HCT116 (cell line): Measurements from ENCODE around the gene PTMS. TPM values are rescaled to one million over a fixed set of nuclear protein-coding genes. Genes with fewer than 3 reads are reported as not detected.

Source experiments
- ATAC-seq: fragments of 200-7000 bp; cut with Tn5 transposase; 2 replicates; pipeline ENCODE4 v1.9.1; 2020; ENCODE audit warnings: mild to moderate bottlenecking, moderate library complexity
- BruUV-seq: library from RNA; stranded (reverse); fragments of 400-500 nt; replicated peaks from 2 replicates; lab custom pipeline; 2021; lab: Mats Ljungman, UMichigan
- CTCF ChIA-PET: fragments of 300-600 bp; sonication (Branson Sonifier 250); formaldehyde crosslinking; loops from one replicate; lab custom pipeline; 2021; ENCODE audit warnings: antibody characterized with exemption; lab: Charles Lee
- POLR2A ChIA-PET: fragments of 300-600, 350-600 bp; sonication (Branson Sonifier 250); formaldehyde crosslinking; loops from one replicate; lab custom pipeline; 2021; ENCODE audit warnings: antibody characterized with exemption; lab: Charles Lee
- RAD21 ChIA-PET, 2 experiments: fragments of 300-600 bp; sonication (Branson Sonifier 250); formaldehyde crosslinking; loops; one replicate each; lab custom pipeline; 2023; ENCODE audit warnings: low total read pairs in 2 of 2; ENCODE audit not compliant: uncharacterized antibody in 2 of 2, unreplicated experiment in 2 of 2, low non-redundant PET in 1 of 2; lab: Charles Lee
- DNase-seq: peaks from one replicate; pipeline ENCODE4 v3.0.0-alpha.2; 2010; ENCODE audit warnings: low read depth, low spot score
- H2AFZ ChIP-seq: fragments of 200-600 bp; shearing (Covaris generic), sonication (generic); 2 replicates; pipeline ENCODE4 v1.6.1; 2017; ENCODE audit warnings: low read depth, mixed run types, mixed read lengths, antibody characterized with exemption, low read length; ENCODE audit not compliant: poor library complexity, severe bottlenecking
- H3K27ac ChIP-seq: 2 replicates; pipeline ENCODE4 v1.5.1; 2012; ENCODE audit warnings: low read depth, low read length
- H3K27me3 ChIP-seq: fragments of 200-600 bp; sonication (generic); 2 replicates; pipeline ENCODE4 v1.6.1; 2016; ENCODE audit warnings: mixed run types, low read length, mixed read lengths; ENCODE audit not compliant: insufficient read depth
- H3K36me3 ChIP-seq, 2 experiments: fragments of 200-500 bp in 1 of 2; fragments of 200-600 bp in 1 of 2; sonication (Bioruptor generic) in 1 of 2; sonication (generic) in 1 of 2; 2 replicates each; pipeline versions ENCODE4 v1.5.1 to v1.6.1; 2014 to 2016; ENCODE audit warnings: low read length in 2 of 2, inconsistent platforms in 1 of 2, mixed read lengths in 1 of 2, mixed run types in 1 of 2; ENCODE audit not compliant: insufficient read depth in 2 of 2, control insufficient read depth in 1 of 2
- H3K4me1 ChIP-seq, 2 experiments: fragments of 200-600 bp in 1 of 2; sonication (generic) in 1 of 2; 2 replicates each; pipeline versions ENCODE4 v1.5.1 to v1.6.1; 2012 to 2017; ENCODE audit warnings: low read length in 2 of 2, inconsistent platforms in 1 of 2, mild to moderate bottlenecking in 1 of 2, mixed read lengths in 1 of 2, mixed run types in 1 of 2, moderate library complexity in 1 of 2; ENCODE audit not compliant: insufficient read depth in 2 of 2, control insufficient read depth in 1 of 2
- H3K4me2 ChIP-seq: fragments of 200-600 bp; sonication (generic); 2 replicates; pipeline ENCODE4 v1.6.1; 2017; ENCODE audit warnings: mixed run types, low read length, mixed read lengths
- H3K4me3 ChIP-seq, 2 experiments: fragments of 200-600 bp in 1 of 2; sonication (generic) in 1 of 2; replicated peaks in 1 of 2; 2 replicates each; pipeline ENCODE4 v1.5.1; 2011 to 2016; ENCODE audit warnings: low read length in 2 of 2, control low read depth in 1 of 2, low read depth in 1 of 2, mild to moderate bottlenecking in 1 of 2, mixed read lengths in 1 of 2, mixed run types in 1 of 2
- H3K79me2 ChIP-seq: fragments of 200-600 bp; sonication (generic); 2 replicates; pipeline ENCODE4 v1.6.1; 2017; ENCODE audit warnings: mild to moderate bottlenecking, mixed run types, low read length, moderate library complexity, mixed read lengths; ENCODE audit not compliant: insufficient read depth
- H3K9ac ChIP-seq: fragments of 200-600 bp; sonication (generic); 2 replicates; pipeline ENCODE4 v1.6.1; 2016; ENCODE audit warnings: low read length, mixed read lengths
- H3K9me2 ChIP-seq: fragments of 200-600 bp; sonication (generic), shearing (Covaris generic); 2 replicates; pipeline ENCODE4 v1.6.1; 2017; ENCODE audit warnings: mixed run types, mild to moderate bottlenecking, moderate library complexity; ENCODE audit not compliant: insufficient read depth
- H3K9me3 ChIP-seq, 2 experiments: fragments of 200-500 bp in 1 of 2; fragments of 200-600 bp in 1 of 2; sonication (Bioruptor generic) in 1 of 2; sonication (generic) in 1 of 2; 2 replicates each; pipeline ENCODE4 v1.6.1; 2014 to 2017; ENCODE audit warnings: low read length in 2 of 2, mixed read lengths in 2 of 2, inconsistent platforms in 1 of 2, low read depth in 1 of 2, mild to moderate bottlenecking in 1 of 2, mixed run types in 1 of 2, moderate library complexity in 1 of 2; ENCODE audit not compliant: control insufficient read depth in 1 of 2, insufficient read depth in 1 of 2
- H4K20me1 ChIP-seq: fragments of 200-600 bp; sonication (generic), shearing (Covaris generic); 2 replicates; pipeline ENCODE4 v1.6.1; 2017; ENCODE audit warnings: mixed run types, mild to moderate bottlenecking, moderate library complexity; ENCODE audit not compliant: insufficient read depth
- CBX3 ChIP-seq: IDR thresholded peaks from 2 replicates; pipeline ENCODE4 v1.6.1; 2012; ENCODE audit warnings: low read depth
- CEBPB ChIP-seq: IDR thresholded peaks from 2 replicates; pipeline ENCODE4 v1.6.1; 2012; ENCODE audit warnings: low read depth
- EGR1 ChIP-seq: IDR thresholded peaks from 2 replicates; pipeline ENCODE4 v1.6.1; 2012; ENCODE audit warnings: low read depth
- ELF1 ChIP-seq: IDR thresholded peaks from 2 replicates; pipeline ENCODE4 v1.6.1; 2012; ENCODE audit warnings: low read depth, borderline replicate concordance
- EZH2 ChIP-seq: fragments of 200-600 bp; sonication (generic); IDR thresholded peaks from 2 replicates; pipeline ENCODE4 v1.6.1; 2017; ENCODE audit warnings: antibody characterized with exemption, mixed run types
- FOSL1 ChIP-seq: IDR thresholded peaks from 2 replicates; pipeline ENCODE4 v1.6.1; 2012; ENCODE audit warnings: low read depth
- POLR2A ChIP-seq: IDR thresholded peaks from 2 replicates; pipeline ENCODE4 v1.7.0; 2011; ENCODE audit warnings: borderline replicate concordance; ENCODE audit not compliant: insufficient read depth, insufficient read length; ENCODE audit errors: extremely low read depth
- RAD21 ChIP-seq: IDR thresholded peaks from 2 replicates; pipeline ENCODE4 v1.6.1; 2012; ENCODE audit warnings: low read depth, mild to moderate bottlenecking
- SIN3A ChIP-seq: IDR thresholded peaks from 2 replicates; pipeline ENCODE4 v1.6.1; 2012; ENCODE audit warnings: low read depth
- TCF7L2 ChIP-seq: IDR thresholded peaks from 2 replicates; pipeline ENCODE4 v1.7.0; 2011; ENCODE audit warnings: borderline replicate concordance, inconsistent platforms; ENCODE audit not compliant: insufficient read depth, insufficient read length; ENCODE audit errors: extremely low read depth
- intact Hi-C: fragments of 100-400 bp; cut with micrococcal nuclease; formaldehyde crosslinking; loops from 2 replicates; pipeline ENCODE4 v1.10.0; 2022
- total RNA-seq: library from RNA; stranded (reverse); gene quantifications from one replicate; pipeline ENCODE4 v1.2.1, GENCODE V29; 2021; ENCODE audit not compliant: unreplicated experiment
- TF ChIP-seq, protein P1 (sequence below): IDR thresholded peaks from 2 replicates; pipeline ENCODE4 v1.6.1; 2012
- TF ChIP-seq, protein P2 (sequence below): IDR thresholded peaks from 2 replicates; pipeline ENCODE4 v1.6.1; 2011; ENCODE audit warnings: mild to moderate bottlenecking, low read length, moderate library complexity; ENCODE audit not compliant: insufficient replicate concordance; ENCODE audit errors: extremely low read depth
- TF ChIP-seq, protein P3 (sequence below): IDR thresholded peaks from 2 replicates; pipeline ENCODE4 v1.6.1; 2012
- TF ChIP-seq, protein P4 (sequence below): IDR thresholded peaks from 2 replicates; pipeline ENCODE4 v1.6.1; 2012; ENCODE audit warnings: low read depth

PTMS gene
- total RNA-seq, 1 experiment from 2014 or later: 494 TPM

DNA sequence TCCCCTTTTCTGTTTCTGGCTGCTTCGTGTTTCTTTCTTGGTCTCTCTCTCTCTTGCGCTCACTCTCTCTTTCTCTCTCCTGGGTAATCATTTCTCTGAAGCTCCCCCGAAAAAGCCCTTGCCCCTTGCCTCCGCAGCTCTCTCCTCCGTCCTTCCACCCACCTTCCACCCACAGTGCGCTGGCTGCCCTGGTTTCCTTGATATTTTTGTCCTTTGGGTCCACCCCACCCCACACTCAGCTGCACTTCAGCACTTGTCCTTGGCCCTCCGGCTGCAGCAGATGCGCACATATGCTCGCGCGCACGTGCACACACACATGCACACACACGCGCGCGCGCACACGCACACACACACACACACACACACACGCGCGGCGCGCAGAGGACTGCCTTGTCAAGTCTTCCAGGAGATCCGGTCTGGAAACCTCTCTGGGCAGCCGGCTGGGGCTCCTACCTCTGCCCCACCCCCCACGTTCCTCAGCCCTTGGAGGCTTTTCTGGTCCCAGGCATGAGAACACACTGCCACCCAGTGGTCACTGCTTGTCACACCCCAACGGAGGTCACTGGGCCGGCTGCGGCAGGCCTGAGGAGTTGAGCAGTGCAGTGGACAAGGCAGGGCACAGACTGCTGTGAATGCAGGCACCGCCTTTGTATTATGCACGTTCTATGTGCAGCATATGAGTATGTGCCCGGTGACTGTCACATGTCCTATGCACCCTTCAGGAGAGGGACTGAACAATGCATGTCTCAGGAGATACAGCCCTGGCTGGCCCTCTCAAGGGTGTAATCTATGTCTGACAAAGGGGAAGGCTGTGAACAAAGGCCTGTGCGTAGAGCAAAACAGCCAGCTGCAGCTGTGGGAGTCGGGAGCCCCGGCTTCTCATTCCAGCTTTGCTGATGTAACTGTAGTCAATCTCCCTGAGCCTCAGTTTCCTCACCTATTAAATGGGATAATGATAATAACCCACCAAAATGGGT, 12.7 kb downstream of the PTMS start (continued):
- TF ChIP-seq SIN3A (no peak), CBX3 (no peak)
- TF ChIP-seq, protein P1, sequence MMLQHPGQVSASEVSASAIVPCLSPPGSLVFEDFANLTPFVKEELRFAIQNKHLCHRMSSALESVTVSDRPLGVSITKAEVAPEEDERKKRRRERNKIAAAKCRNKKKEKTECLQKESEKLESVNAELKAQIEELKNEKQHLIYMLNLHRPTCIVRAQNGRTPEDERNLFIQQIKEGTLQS: no peak

DNA sequence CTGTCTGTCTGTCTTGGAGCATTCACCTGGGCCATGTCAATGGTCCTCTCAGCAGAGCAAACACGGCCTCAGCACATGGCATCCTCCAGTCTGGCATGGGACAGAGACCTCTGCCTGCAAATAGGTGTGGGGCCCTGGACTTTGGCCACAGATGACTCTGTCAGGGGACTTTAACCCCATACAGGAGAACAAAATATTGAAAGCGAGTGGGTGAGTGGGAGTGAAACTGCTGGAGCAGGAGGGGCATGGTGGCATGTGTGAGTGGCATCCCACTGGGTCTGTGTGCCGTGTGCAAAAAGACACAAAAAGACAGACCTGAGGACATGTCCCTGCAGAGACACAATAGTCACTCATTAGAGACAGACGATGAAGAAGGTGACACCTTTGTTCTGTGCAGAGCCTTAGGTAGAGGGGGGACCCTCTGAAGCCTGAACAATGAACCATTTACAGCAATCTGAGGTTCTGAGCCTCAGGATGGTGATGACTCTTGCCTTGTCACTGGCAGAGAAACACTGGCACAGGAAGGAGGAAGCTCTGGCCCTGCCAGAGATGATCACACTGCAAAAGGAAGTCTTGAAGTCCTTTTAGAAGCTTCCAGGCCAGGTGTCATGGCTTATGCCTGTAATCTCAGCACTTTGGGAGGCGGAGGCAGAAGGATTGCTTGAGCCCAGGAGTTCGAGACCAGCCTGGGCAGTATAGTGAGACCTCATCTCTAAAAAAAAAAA, 13.7 kb downstream of the PTMS start:
- DNase-seq: no peak
- no TSS peak for BruUV-seq
- H2AFZ ChIP-seq: no peak overlapping the region
- no peaks in the 10 kb centered on the region for H3K36me3 ChIP-seq
- H3K4me2 ChIP-seq: no peak overlapping the region
- no peaks in the 10 kb centered on the region for H4K20me1 ChIP-seq
- TF ChIP-seq EGR1 (no peak), RAD21 (no peak), CBX3 (no peak), TCF7L2 (no peak), FOSL1 (no peak), ELF1 (no peak), CEBPB (no peak), POLR2A (no peak), SIN3A (no peak), EZH2 (no peak)
- TF ChIP-seq, protein P2, sequence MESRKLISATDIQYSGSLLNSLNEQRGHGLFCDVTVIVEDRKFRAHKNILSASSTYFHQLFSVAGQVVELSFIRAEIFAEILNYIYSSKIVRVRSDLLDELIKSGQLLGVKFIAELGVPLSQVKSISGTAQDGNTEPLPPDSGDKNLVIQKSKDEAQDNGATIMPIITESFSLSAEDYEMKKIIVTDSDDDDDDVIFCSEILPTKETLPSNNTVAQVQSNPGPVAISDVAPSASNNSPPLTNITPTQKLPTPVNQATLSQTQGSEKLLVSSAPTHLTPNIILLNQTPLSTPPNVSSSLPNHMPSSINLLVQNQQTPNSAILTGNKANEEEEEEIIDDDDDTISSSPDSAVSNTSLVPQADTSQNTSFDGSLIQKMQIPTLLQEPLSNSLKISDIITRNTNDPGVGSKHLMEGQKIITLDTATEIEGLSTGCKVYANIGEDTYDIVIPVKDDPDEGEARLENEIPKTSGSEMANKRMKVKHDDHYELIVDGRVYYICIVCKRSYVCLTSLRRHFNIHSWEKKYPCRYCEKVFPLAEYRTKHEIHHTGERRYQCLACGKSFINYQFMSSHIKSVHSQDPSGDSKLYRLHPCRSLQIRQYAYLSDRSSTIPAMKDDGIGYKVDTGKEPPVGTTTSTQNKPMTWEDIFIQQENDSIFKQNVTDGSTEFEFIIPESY: no peak
- TF ChIP-seq, protein P3, sequence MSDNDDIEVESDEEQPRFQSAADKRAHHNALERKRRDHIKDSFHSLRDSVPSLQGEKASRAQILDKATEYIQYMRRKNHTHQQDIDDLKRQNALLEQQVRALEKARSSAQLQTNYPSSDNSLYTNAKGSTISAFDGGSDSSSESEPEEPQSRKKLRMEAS: no peak
- TF ChIP-seq, protein P4, sequence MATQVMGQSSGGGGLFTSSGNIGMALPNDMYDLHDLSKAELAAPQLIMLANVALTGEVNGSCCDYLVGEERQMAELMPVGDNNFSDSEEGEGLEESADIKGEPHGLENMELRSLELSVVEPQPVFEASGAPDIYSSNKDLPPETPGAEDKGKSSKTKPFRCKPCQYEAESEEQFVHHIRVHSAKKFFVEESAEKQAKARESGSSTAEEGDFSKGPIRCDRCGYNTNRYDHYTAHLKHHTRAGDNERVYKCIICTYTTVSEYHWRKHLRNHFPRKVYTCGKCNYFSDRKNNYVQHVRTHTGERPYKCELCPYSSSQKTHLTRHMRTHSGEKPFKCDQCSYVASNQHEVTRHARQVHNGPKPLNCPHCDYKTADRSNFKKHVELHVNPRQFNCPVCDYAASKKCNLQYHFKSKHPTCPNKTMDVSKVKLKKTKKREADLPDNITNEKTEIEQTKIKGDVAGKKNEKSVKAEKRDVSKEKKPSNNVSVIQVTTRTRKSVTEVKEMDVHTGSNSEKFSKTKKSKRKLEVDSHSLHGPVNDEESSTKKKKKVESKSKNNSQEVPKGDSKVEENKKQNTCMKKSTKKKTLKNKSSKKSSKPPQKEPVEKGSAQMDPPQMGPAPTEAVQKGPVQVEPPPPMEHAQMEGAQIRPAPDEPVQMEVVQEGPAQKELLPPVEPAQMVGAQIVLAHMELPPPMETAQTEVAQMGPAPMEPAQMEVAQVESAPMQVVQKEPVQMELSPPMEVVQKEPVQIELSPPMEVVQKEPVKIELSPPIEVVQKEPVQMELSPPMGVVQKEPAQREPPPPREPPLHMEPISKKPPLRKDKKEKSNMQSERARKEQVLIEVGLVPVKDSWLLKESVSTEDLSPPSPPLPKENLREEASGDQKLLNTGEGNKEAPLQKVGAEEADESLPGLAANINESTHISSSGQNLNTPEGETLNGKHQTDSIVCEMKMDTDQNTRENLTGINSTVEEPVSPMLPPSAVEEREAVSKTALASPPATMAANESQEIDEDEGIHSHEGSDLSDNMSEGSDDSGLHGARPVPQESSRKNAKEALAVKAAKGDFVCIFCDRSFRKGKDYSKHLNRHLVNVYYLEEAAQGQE: no peak
- POLR2A ChIA-PET: interaction anchor here (0.6 to 1.6 kb wide), 2 partner anchors 14 to 40 kb away, joined by 3 to 8 read pairs; partner anchors contain the start of gene PTMS
- H3K79me2 ChIP-seq: no peaks in the 10 kb centered on the region
- no peaks in the 10 kb centered on the region for H3K9me3 ChIP-seq
- no peak for ATAC-seq
- H3K27ac ChIP-seq: no peak overlapping the region
- CTCF ChIA-PET: interaction anchor here (0.9 to 2.5 kb wide), 2 partner anchors 13 to 26 kb away, joined by 3 to 16 read pairs; partner anchors contain the start of genes MLF2 and PTMS
- no peaks in the 10 kb centered on the region for H3K27me3 ChIP-seq
- no peak overlapping the region for H3K4me3 ChIP-seq
- intact Hi-C loops: loop anchor here (1.0 kb wide), 3 partner anchors 27 to 163 kb away; partner anchors contain the start of gene MLF2
- RAD21 ChIA-PET: no interaction called here
- no peaks in the 10 kb centered on the region for H3K9me2 ChIP-seq
- no peak overlapping the region for H3K9ac ChIP-seq
- H3K4me1 ChIP-seq: peaks cover 11 to 22% of the 10 kb centered on the region in 2 experiments; a peak in 3 of 4 replicates
